Gastrocnemius medialis (tissue), 4 donors: ENCODE results near the gene UBAP1L.

Experiments
- CTCF ChIP-seq, 5 experiments: fragments of 450-650 bp in 3 of 5; fragments of 200-600 bp in 2 of 5; sonication (generic) in 2 of 5; IDR thresholded peaks in 4 of 5; conservative IDR thresholded peaks in 1 of 5; 1 replicate in 4 of 5; 2 replicates in 1 of 5; pipeline ENCODE4 v1.5.1; 2016 to 2019; ENCODE audit warnings: antibody characterized with exemption in 5 of 5, mild to moderate bottlenecking in 3 of 5, moderate library complexity in 3 of 5
- POLR2A ChIP-seq, 2 donors: fragments of 450-650 bp; IDR thresholded peaks; one replicate each; pipeline ENCODE4 v1.6.1; 2017; ENCODE audit warnings: antibody characterized with exemption in 2 of 2, mild to moderate bottlenecking in 2 of 2, moderate library complexity in 2 of 2

DNA sequence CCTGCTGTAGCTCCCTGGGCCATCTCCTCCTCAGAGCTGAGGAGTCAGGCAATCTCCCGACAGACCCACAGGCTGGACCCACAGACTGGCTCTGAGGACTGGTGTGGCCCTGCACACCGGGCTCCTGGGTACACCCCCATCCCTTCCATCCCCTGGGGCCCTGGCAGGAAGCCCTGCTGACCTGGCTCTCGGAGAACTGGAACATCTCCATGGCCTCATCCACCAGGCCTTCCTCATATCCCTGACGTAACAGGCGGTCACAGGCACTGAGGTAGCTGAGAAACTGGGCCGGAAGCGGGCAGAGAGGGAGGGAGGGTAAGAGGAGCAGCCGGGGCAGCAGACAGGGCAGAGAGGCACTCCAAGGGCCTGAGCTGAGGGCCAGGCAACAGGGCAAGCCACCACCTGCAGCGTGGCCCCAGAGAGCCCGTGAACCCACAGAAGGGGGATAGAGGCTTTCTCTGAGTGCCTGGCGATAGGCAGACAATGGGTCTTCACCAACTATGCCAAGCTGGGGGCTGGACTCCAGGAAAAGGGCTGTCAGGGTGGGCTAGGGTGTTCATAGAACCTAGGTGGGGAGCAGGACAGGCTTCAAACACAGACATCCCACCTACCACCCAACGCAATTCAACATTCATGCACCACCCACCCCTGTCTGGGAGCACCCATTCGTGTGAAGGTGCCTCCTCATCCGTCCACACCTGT lies 20.6 kb downstream of the UBAP1L start:
- TF ChIP-seq CTCF (IDR thresholded peaks at IDR 0.05 in 4 of 5, conservative IDR thresholded peaks at IDR 0.05 in 1 of 5) (no peak), POLR2A (IDR thresholded peaks at IDR 0.05) (no peak)
